Measurements from ENCODE around the gene CD247.

CD247 gene

GRCh38 chr1:167542109-167543032 lies 24.0 kb upstream of the CD247 start:
- peak; percentile 81 for DNase-seq (ENCODE audit: low spot score)

GRCh38 chr1:167541610-167542009 lies 23.3 kb upstream of the CD247 start:
- peak; percentile 32 for DNase-seq (ENCODE audit: low spot score)

GRCh38 chr1:167541003-167541402 lies 22.7 kb upstream of the CD247 start:
- DNase-seq (ENCODE audit: low spot score): no peak

- DNase-seq (ENCODE audit: low spot score): no peak
Measured at GRCh38 chr1:167538657-167539056, 20.3 kb upstream of the CD247 start.

GRCh38 chr1:167533851-167534300 lies 15.5 kb upstream of the CD247 start:
- peak; percentile 64 for DNase-seq (ENCODE audit: low spot score)

- no peak for DNase-seq (ENCODE audit: low spot score)
Measured at GRCh38 chr1:167532964-167533824, 14.9 kb upstream of the CD247 start.

- no peak for DNase-seq (ENCODE audit: low spot score)
Measured at GRCh38 chr1:167532375-167532774, 14.0 kb upstream of the CD247 start.

GRCh38 chr1:167529829-167530474 lies 11.6 kb upstream of the CD247 start:
- DNase-seq (ENCODE audit: low spot score): no peak

GRCh38 chr1:167528057-167528728 lies 9.9 kb upstream of the CD247 start:
- no peak for DNase-seq (ENCODE audit: low spot score)

- no peak for DNase-seq (ENCODE audit: low spot score)
Measured at GRCh38 chr1:167526667-167527383, 8.5 kb upstream of the CD247 start.

- no peak for DNase-seq (ENCODE audit: low spot score)
Measured at GRCh38 chr1:167524651-167525050, 6.3 kb upstream of the CD247 start.

GRCh38 chr1:167522246-167522645 lies 3.9 kb upstream of the CD247 start:
- DNase-seq (ENCODE audit: low spot score): no peak

- no peak for DNase-seq (ENCODE audit: low spot score)
Measured at GRCh38 chr1:167520711-167521206, 2.4 kb upstream of the CD247 start.

GRCh38 chr1:167517535-167518330 lies 596 bp downstream of the CD247 start:
- peak; percentile 88 for DNase-seq (ENCODE audit: low spot score)

GRCh38 chr1:167516404-167517388 lies 1.6 kb downstream of the CD247 start:
- DNase-seq (ENCODE audit: low spot score): peak; percentile 29

- peak; percentile 30 for DNase-seq (ENCODE audit: low spot score)
Measured at GRCh38 chr1:167515893-167516321, 2.4 kb downstream of the CD247 start.

- peak; percentile 39 for DNase-seq (ENCODE audit: low spot score)
Measured at GRCh38 chr1:167515461-167515860, 2.9 kb downstream of the CD247 start.

GRCh38 chr1:167514288-167514687 lies 4.0 kb downstream of the CD247 start:
- DNase-seq (ENCODE audit: low spot score): no peak

All from activated CD4-positive, alpha-beta T cell treated with anti-CD3 and anti-CD28 coated beads, Interleukin-2, Interleukin-4, amounts not matched to agents 100 ng/mL and 50 ng/mL, durations not matched to agents 16 hours and 8 hours (primary cell).